HG03108 (cell line): ENCODE results near the gene DHDH.

ENCODE experiments used
- ATAC-seq: cut with Tn5 transposase; IDR thresholded peaks from one replicate; pipeline ENCODE4 v1.9.1; 2021; ENCODE audit warnings: moderate library complexity; ENCODE audit not compliant: unreplicated experiment

DHDH gene

DNA sequence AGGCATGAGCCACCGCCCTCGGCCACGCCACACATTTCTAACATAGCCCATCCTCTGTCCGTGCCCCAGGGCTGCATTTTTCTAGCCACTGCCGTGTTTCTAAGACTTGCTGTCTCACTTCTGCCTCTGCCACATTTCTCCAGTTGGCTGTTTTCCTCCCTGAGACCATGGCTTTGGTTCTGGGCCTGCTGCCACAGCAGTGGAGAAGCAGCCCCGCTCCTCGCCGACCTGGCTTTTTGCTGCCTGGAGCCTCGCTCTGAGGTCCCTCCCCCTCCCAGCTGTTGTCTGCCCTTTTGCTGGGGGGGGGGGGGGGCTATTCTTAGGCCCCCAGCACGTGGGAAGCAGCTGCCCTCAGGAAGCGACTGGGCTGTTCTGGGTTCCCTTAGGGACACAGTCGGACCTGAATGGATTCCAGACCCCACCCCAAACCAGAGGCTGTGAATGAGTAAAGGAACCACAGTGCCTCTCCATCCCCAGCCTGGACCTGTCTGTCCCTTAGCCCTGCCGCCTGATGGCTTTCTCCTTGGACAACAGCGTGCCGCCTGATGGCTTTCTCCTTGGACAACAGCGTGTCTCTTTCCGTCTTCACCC, 56.3 kb downstream of the DHDH start:
- ATAC-seq: no peak

DNA sequence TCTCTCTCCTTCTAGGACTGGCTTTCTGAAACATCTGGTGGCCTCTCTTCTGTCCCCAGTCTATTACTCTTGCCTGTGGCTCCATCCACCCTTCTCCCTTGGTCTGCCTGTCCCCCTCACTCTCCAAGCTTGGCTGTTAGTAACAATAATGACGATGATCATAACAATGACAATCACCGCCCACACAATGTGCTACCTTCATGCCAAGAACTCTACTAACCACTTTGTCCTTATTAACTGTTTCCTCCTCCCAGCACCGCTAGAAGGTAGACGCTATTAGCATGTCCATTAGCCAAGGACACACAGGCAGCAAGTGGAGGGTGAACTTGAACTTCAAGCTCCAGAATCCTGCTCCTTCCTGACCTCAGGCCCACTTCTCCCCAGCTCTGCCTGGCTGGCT, 56.9 kb downstream of the DHDH start:
- no peak for ATAC-seq

DNA sequence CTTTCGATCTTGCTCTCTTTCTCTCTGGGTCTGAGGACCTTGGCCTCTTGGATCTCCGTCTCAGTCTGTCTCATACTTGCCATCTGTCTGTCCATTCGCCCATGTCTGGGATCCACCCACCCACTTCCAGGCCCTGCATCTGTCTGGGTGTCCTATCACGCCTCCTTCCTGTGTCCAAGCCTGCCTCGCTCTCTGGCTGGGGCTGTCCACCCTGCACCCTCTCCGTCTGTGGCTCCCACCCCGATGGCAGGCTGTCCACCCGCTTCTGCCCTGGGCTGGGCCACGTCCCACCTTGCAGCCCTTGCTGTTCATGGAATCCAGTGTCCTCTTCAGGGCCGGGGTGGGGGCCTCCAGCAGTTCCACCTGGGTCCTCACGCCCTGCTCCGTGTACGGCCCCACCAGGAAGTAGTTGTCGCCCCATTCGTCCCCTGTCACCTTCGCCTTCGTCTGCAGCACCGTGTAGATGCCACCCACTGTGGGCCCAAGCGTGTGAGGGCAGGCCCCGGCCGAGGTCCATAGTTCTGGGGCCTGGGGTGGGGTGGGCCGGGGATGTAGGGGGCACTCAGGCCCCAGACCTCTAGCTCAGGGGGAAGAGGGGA, 57.6 kb downstream of the DHDH start:
- no peak for ATAC-seq

DNA sequence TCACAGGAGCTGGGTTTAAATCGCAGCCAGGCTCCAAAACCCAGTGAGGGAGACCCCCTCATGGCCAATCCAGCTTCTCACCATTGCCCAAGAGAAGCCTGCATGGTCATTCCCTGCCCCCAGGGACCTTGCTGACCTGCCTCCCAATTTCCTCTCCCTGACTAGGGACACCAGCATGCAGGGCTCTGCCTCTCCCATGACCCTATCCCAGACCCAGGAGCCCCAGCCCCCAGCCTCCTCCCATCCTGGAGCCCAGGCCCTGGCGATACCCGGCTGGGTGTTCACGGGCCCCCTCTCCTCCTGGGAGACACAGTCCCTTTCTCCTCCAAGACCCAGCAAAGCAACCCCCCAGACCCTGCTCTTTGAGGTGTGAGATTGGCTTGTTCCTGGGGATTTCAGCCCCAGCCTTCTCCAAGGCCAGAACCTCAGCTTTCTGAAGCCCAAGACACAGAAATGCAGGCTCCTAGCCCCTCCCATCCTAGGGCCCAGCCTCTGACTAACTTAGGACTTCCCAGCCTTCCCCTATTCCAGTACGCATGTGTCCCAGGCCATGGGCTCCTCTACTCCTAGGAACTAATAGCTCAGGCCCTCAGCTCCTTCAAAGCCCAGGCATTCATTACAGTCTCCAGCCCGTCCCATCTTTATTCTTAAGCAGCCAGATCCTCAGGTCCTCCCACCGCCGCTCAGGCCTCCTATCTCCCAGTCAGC, 58.5 kb downstream of the DHDH start:
- no peak for ATAC-seq

DNA sequence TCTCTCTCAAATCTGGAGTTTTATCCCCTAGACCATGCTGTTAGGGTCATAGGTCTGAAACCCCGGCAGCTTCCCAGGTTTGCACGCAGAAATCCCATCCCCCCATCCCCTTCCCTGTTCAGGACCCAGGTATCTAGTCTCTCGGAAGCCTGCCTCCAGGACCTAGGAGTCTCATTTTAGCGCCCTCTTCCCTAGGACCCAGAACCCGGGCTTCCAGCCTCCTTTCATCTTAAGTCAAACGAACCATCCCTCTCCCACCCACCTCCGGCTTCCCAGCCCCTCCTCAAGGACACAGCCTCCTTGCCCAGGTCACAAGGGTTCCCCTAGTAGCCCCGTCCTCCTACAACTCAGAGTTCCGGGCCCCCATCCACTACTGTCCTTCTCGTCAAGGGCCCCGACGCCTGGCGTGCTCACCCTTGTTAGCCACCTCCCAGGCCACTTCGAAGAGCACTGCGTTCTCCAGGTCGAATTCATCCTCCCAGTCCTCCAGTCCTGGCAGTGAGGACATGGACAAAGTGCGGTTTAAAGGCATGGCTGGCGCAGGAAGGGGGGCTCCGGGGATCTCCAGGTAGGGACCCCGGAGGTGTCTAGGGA, 59.2 kb downstream of the DHDH start:
- no peak for ATAC-seq

DNA sequence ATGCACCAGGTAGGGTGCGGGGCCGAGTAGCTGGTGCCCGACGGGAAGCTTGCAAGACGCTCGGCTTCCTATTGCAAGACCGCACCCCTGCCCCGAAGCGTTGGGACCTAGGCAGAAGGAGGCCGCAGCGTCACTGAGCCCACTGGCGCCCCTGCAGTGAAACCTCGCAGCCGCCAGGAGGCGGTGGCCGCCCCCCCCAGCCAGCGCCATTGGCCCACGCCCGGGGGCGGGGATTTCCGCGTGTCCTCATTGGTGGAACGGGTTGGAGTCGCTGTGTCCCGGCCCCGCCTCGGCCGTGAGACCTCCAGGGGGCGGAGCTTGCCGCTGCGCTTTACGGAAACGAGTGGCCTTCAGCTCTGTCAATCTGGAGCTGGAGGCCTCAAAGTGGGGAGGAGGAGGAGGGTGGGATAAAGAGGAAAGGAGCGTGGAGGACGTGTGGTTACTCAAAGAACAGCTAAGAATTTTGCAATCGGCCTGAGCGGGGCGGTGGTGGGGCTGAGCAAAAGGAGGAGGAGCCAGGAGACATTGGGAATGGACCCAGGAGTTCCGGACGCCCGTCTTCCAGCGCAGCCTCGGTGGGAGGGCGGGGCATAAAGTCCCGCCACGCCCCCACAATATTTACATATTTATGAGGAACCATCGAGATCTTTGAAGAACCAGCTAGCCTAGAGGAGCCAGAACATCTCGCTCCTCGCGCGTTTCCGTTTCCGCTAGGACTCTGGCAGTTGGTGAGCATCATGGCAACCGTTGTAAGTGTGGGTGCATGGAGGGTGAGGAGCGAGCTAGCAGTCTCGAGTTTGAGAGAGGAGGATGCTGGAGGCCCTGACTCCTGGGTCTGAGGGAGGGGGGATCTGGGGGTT, 59.9 kb downstream of the DHDH start, which contains the start of the genes GYS1 and RUVBL2:
GYS1 (minus strand) TSS at position 135 of the 860 bp plus-strand sequence. CDS start 197 bp downstream, outside the sequence.
RUVBL2 (plus strand) TSS at position 713 of the 860 bp plus-strand sequence; CDS start at position 738, 25 bp downstream.
- peak; percentile 81 for ATAC-seq

DNA sequence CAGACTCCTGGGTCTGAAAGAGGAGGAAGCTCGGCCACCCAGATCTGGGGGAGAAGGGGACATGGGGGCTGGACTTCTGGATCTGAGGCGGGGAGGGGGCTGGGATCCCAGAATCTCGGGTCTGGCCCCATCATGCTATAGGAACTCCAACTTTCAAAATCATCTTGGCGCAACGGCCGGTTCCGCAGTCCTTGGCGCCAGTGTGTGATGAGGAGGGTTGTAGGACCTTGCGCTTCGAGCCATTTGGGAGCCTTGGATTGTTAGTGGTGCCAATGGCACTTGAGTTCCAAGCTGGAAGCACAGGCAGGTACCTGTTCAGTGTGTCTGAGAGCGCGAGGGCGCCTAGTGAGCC, 60.5 kb downstream of the DHDH start:
- no peak for ATAC-seq
